CD14-positive monocyte (primary cell): ENCODE data around the gene COL5A2. TPM values are rescaled to one million over a fixed set of nuclear protein-coding genes. Genes with fewer than 3 reads are reported as not detected.

ENCODE experiments used
- DNase-seq, 3 donors: peaks; one replicate each; pipeline ENCODE4 v3.0.0-alpha.2; 2011 to 2022
- H2AFZ ChIP-seq: 2 replicates; pipeline ENCODE4 v1.6.0; 2012; ENCODE audit warnings: mild to moderate bottlenecking, low read depth, low read length, inconsistent platforms; ENCODE audit not compliant: insufficient read depth, poor library complexity, severe bottlenecking
- H3K27ac ChIP-seq, 2 donors: 1 replicate in 1 of 2; 2 replicates in 1 of 2; pipeline ENCODE4 v1.5.1; 2012 to 2013; ENCODE audit warnings: low read length in 2 of 2, control low read depth in 1 of 2, inconsistent platforms in 1 of 2, low read depth in 1 of 2, mild to moderate bottlenecking in 1 of 2
- H3K27me3 ChIP-seq, 2 donors: one replicate each; pipeline versions ENCODE4 v1.6.0 to v1.6.1; 2011 to 2013; ENCODE audit warnings: low read length in 2 of 2; ENCODE audit not compliant: control insufficient read depth in 2 of 2, insufficient read depth in 2 of 2
- H3K36me3 ChIP-seq, 2 donors: replicated peaks in 1 of 2; 1 replicate in 1 of 2; 2 replicates in 1 of 2; pipeline versions ENCODE4 v1.5.1 to v1.6.1; 2012 to 2013; ENCODE audit warnings: low read length in 2 of 2, control low read depth in 1 of 2, inconsistent platforms in 1 of 2, mild to moderate bottlenecking in 1 of 2; ENCODE audit not compliant: insufficient read depth in 2 of 2, control insufficient read depth in 1 of 2
- H3K4me1 ChIP-seq, 2 donors: 1 replicate in 1 of 2; 2 replicates in 1 of 2; pipeline versions ENCODE4 v1.5.1 to v1.6.1; 2012 to 2013; ENCODE audit warnings: low read length in 2 of 2, control low read depth in 1 of 2, inconsistent platforms in 1 of 2, mild to moderate bottlenecking in 1 of 2, moderate library complexity in 1 of 2; ENCODE audit not compliant: insufficient read depth in 2 of 2, control insufficient read depth in 1 of 2
- H3K4me2 ChIP-seq: replicated peaks from 2 replicates; pipeline ENCODE3; 2012; ENCODE audit warnings: low read length, moderate library complexity, mild to moderate bottlenecking; ENCODE audit not compliant: poor library complexity, severe bottlenecking; ENCODE audit errors: extremely low read depth
- H3K4me3 ChIP-seq, 3 experiments: fragments of 200-600 bp in 1 of 3; sonication (generic) in 1 of 3; replicated peaks in 1 of 3; 1 replicate in 2 of 3; 2 replicates in 1 of 3; pipeline ENCODE4 v1.5.1; 2011 to 2013; ENCODE audit warnings: low read length in 3 of 3, mild to moderate bottlenecking in 3 of 3, control low read depth in 2 of 3, low read depth in 2 of 3, inconsistent platforms in 1 of 3, moderate library complexity in 1 of 3
- H3K79me2 ChIP-seq: 2 replicates; pipeline ENCODE4 v1.6.0; 2012; ENCODE audit warnings: mild to moderate bottlenecking, control low read depth, inconsistent platforms, low read length, moderate library complexity; ENCODE audit not compliant: insufficient read depth
- H3K9ac ChIP-seq: 2 replicates; pipeline ENCODE4 v1.6.0; 2017; ENCODE audit warnings: low read length, mild to moderate bottlenecking; ENCODE audit not compliant: insufficient read depth, poor library complexity, severe bottlenecking
- H3K9me3 ChIP-seq, 2 donors: replicated peaks in 1 of 2; 1 replicate in 1 of 2; 2 replicates in 1 of 2; pipeline versions ENCODE4 v1.5.1 to v1.6.1; 2012 to 2013; ENCODE audit warnings: low read length in 2 of 2, control low read depth in 1 of 2; ENCODE audit not compliant: control insufficient read depth in 1 of 2, insufficient read depth in 1 of 2
- H4K20me1 ChIP-seq: 2 replicates; pipeline ENCODE4 v1.6.0; 2012; ENCODE audit warnings: mild to moderate bottlenecking, low read length, control low read depth, moderate library complexity; ENCODE audit not compliant: insufficient read depth
- H3K27ac Mint-ChIP-seq, 7 donors: one replicate each; pipeline ENCODE4 v1.8.0; 2020; ENCODE audit warnings: mild to moderate bottlenecking in 7 of 7, mixed read lengths in 7 of 7, moderate library complexity in 6 of 7, inconsistent platforms in 2 of 7
- H3K27me3 Mint-ChIP-seq, 3 donors: one replicate each; pipeline ENCODE4 v1.8.0; 2021 to 2022; ENCODE audit warnings: low read depth in 3 of 3, mild to moderate bottlenecking in 3 of 3, mixed read lengths in 3 of 3, moderate library complexity in 3 of 3, inconsistent platforms in 1 of 3
- H3K36me3 Mint-ChIP-seq, 2 donors: one replicate each; pipeline ENCODE4 v1.8.0; 2020; ENCODE audit warnings: mixed read lengths in 2 of 2, inconsistent platforms in 1 of 2, mild to moderate bottlenecking in 1 of 2
- H3K4me1 Mint-ChIP-seq: one replicate; pipeline ENCODE4 v1.8.0; 2020; ENCODE audit warnings: mild to moderate bottlenecking, mixed read lengths
- H3K4me3 Mint-ChIP-seq, 2 donors: one replicate each; pipeline ENCODE4 v1.8.0; 2020; ENCODE audit warnings: mild to moderate bottlenecking in 2 of 2, mixed read lengths in 2 of 2, moderate library complexity in 1 of 2
- H3K9me3 Mint-ChIP-seq, 7 donors: one replicate each; pipeline ENCODE4 v1.8.0; 2020 to 2022; ENCODE audit warnings: mixed read lengths in 7 of 7, mild to moderate bottlenecking in 6 of 7, moderate library complexity in 6 of 7, inconsistent platforms in 2 of 7
- WGBS: methylation state at CpG from one replicate; pipeline ENCODE4 v1.1.5; 2013; ENCODE audit warnings: missing lambda C conversion rate; ENCODE audit not compliant: insufficient coverage; 5-methylcytosine and 5-hydroxymethylcytosine counted together
- intact Hi-C, 2 donors: fragments of 100-400 bp; cut with micrococcal nuclease; formaldehyde crosslinking; loops; one replicate each; pipeline versions ENCODE4 v1.15.0 to v1.15.1; 2023
- polyA plus RNA-seq, 3 donors: library from polyadenylated mRNA; depleted of rRNA in 1 of 3; unstranded in 2 of 3; stranded (reverse) in 1 of 3; fragments of 300-500 nt in 2 of 3; fragments of >200 nt in 1 of 3; fragmentation: Illumina TruSeq in 2 of 3; gene quantifications; 1 replicate in 2 of 3; 2 replicates in 1 of 3; pipeline ENCODE4 v1.2.3, GENCODE V29; 2012 to 2021
- TF ChIP-seq, protein P1 (sequence below): fragments of 200-600 bp; IDR thresholded peaks from one replicate; pipeline ENCODE4 v1.8.0; 2022; ENCODE audit warnings: antibody characterized with exemption, mild to moderate bottlenecking

COL5A2 gene
- polyA plus RNA-seq, 3 donors: 0.13 TPM; not detected in 2

DNA sequence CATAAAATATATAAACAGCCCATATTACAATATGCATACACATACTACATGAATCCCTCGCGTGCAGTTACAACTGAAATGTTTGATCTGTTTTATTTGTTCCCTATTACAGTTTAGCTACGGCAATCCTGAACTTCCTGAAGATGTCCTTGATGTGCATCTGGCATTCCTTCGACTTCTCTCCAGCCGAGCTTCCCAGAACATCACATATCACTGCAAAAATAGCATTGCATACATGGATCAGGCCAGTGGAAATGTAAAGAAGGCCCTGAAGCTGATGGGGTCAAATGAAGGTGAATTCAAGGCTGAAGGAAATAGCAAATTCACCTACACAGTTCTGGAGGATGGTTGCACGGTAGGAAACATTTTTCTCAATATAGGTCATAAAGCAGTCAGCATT is 169.0 kb downstream of the COL5A2 start:
- no CpG with 5 or more reads among the region's 6 CpGs for WGBS
- Histone ChIP-seq H3K4me3 (no peak overlapping the region), H2AFZ (no peak overlapping the region), H3K4me2 (no peak overlapping the region), H3K27ac (no peak overlapping the region), H3K27me3 (no peaks in the 10 kb centered on the region), H3K9me3 (no peaks in the 10 kb centered on the region), H3K4me1 (no peaks in the 10 kb centered on the region), H4K20me1 (no peaks in the 10 kb centered on the region), H3K9ac (no peak overlapping the region), H3K79me2 (no peaks in the 10 kb centered on the region), H3K36me3 (no peaks in the 10 kb centered on the region)
- H3K27ac Mint-ChIP-seq: no peak overlapping the region
- no peak overlapping the region for H3K4me3 Mint-ChIP-seq
- no peaks in the 10 kb centered on the region for H3K4me1 Mint-ChIP-seq
- no peaks in the 10 kb centered on the region for H3K27me3 Mint-ChIP-seq
- DNase-seq: no peak
- no peaks in the 10 kb centered on the region for H3K36me3 Mint-ChIP-seq
- intact Hi-C loops: no loop called here
- TF ChIP-seq, protein P1, sequence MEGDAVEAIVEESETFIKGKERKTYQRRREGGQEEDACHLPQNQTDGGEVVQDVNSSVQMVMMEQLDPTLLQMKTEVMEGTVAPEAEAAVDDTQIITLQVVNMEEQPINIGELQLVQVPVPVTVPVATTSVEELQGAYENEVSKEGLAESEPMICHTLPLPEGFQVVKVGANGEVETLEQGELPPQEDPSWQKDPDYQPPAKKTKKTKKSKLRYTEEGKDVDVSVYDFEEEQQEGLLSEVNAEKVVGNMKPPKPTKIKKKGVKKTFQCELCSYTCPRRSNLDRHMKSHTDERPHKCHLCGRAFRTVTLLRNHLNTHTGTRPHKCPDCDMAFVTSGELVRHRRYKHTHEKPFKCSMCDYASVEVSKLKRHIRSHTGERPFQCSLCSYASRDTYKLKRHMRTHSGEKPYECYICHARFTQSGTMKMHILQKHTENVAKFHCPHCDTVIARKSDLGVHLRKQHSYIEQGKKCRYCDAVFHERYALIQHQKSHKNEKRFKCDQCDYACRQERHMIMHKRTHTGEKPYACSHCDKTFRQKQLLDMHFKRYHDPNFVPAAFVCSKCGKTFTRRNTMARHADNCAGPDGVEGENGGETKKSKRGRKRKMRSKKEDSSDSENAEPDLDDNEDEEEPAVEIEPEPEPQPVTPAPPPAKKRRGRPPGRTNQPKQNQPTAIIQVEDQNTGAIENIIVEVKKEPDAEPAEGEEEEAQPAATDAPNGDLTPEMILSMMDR: no peak
- no peaks in the 10 kb centered on the region for H3K9me3 Mint-ChIP-seq

DNA sequence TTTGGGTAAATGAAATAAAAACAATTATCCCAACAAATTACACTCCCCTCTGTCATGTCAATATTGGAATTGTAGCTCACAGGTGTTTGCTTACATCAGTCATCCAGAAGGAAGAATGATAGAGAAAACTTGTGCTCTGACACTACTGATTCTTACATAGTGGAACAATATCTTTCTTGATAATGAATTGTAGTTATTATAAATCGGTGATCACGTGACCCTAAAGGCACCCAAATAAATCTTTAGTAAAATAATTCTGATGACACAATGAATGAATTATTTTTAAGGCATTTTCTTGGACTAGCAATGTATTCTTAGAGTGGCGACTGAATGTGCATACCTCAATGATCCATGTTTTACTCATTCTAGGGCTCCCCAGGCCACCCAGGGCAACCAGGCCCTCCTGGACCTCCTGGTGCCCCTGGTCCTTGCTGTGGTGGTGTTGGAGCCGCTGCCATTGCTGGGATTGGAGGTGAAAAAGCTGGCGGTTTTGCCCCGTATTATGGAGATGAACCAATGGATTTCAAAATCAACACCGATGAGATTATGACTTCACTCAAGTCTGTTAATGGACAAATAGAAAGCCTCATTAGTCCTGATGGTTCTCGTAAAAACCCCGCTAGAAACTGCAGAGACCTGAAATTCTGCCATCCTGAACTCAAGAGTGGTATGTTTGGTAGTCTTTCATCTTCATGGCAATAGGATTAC is 170.9 kb downstream of the COL5A2 start:
- no peaks in the 10 kb centered on the region for H3K27me3 Mint-ChIP-seq
- no peak overlapping the region for H3K4me3 Mint-ChIP-seq
- H3K9ac ChIP-seq: no peak overlapping the region
- H3K9me3 ChIP-seq: no peaks in the 10 kb centered on the region
- no peaks in the 10 kb centered on the region for H4K20me1 ChIP-seq
- H3K4me3 ChIP-seq: no peak overlapping the region
- H3K4me1 Mint-ChIP-seq: no peaks in the 10 kb centered on the region
- H3K27ac Mint-ChIP-seq: no peak overlapping the region
- TF ChIP-seq, protein P1: no peak
- H3K4me1 ChIP-seq: no peaks in the 10 kb centered on the region
- no peaks in the 10 kb centered on the region for H3K36me3 Mint-ChIP-seq
- no peak overlapping the region for H3K4me2 ChIP-seq
- H3K36me3 ChIP-seq: no peaks in the 10 kb centered on the region
- H3K27ac ChIP-seq: no peak overlapping the region
- no peaks in the 10 kb centered on the region for H3K79me2 ChIP-seq
- 98% methylated on average over 5 of the region's 9 CpGs for WGBS
- no peak for DNase-seq
- H3K9me3 Mint-ChIP-seq: no peaks in the 10 kb centered on the region
- intact Hi-C loops: no loop called here
- no peak overlapping the region for H2AFZ ChIP-seq
- H3K27me3 ChIP-seq: no peaks in the 10 kb centered on the region
